Aorta (tissue), 5 donors: ENCODE measurements around the gene APOBEC4. TPM values are rescaled to one million over a fixed set of nuclear protein-coding genes. Genes with fewer than 3 reads are reported as not detected.
A peak's percentile ranks its signal among the peaks of the same experiment; 100 is the strongest.

ENCODE experiments used
- ATAC-seq: fragments of 200-7000 bp; cut with Tn5 transposase; one replicate; pipeline ENCODE4 v1.9.1; 2022; ENCODE audit warnings: moderate library complexity; ENCODE audit not compliant: low FRiP score
- DNase-seq, 2 donors: peaks; one replicate each; pipeline ENCODE4 v3.0.0-alpha.2; 2020
- H3K27ac ChIP-seq, 2 donors: one replicate each; pipeline ENCODE4 v1.5.1; 2013; ENCODE audit warnings: low read length in 2 of 2, mild to moderate bottlenecking in 2 of 2, moderate library complexity in 2 of 2, control low read depth in 1 of 2, inconsistent platforms in 1 of 2, low read depth in 1 of 2
- H3K27me3 ChIP-seq, 2 donors: one replicate each; pipeline ENCODE4 v1.6.1; 2013; ENCODE audit warnings: control low read depth in 1 of 2, low read length in 1 of 2, mild to moderate bottlenecking in 1 of 2, moderate library complexity in 1 of 2; ENCODE audit not compliant: insufficient read depth in 2 of 2, control insufficient read depth in 1 of 2
- H3K36me3 ChIP-seq, 2 donors: one replicate each; pipeline ENCODE4 v1.6.1; 2013; ENCODE audit warnings: control low read depth in 1 of 2, low read length in 1 of 2, mild to moderate bottlenecking in 1 of 2; ENCODE audit not compliant: insufficient read depth in 2 of 2, control insufficient read depth in 1 of 2
- H3K4me1 ChIP-seq, 2 donors: one replicate each; pipeline ENCODE4 v1.6.1; 2013; ENCODE audit warnings: low read length in 2 of 2, control low read depth in 1 of 2, mild to moderate bottlenecking in 1 of 2, moderate library complexity in 1 of 2; ENCODE audit not compliant: insufficient read depth in 2 of 2, control insufficient read depth in 1 of 2
- H3K4me3 ChIP-seq, 2 donors: one replicate each; pipeline ENCODE4 v1.5.1; 2013; ENCODE audit warnings: low read length in 2 of 2, control low read depth in 1 of 2, mild to moderate bottlenecking in 1 of 2
- H3K9me3 ChIP-seq: one replicate; pipeline ENCODE4 v1.6.1; 2013; ENCODE audit warnings: mild to moderate bottlenecking, low read length; ENCODE audit not compliant: control insufficient read depth
- WGBS, 2 donors: extraction: QIAGEN DNeasy Blood & Tissue Kit; methylation state at CpG; one replicate each; pipeline ENCODE4 v1.1.7; 2013; 5-methylcytosine and 5-hydroxymethylcytosine counted together
- intact Hi-C, 2 donors: fragments of 100-400 bp; cut with DNase I; formaldehyde crosslinking; loops; one replicate each; pipeline versions ENCODE4 v1.14.2 to v1.15.0; 2022
- polyA plus RNA-seq, 2 donors: library from polyadenylated mRNA; stranded (reverse); fragments of 200-250 nt; gene quantifications; one replicate each; pipeline ENCODE4 v1.2.3, GENCODE V29; 2013
- total RNA-seq, 2 donors: library from RNA; stranded (reverse); fragmentation: NEBNext Ultra II Directional; extraction: Animal tissue kit (Norgen Biotek cat#: 25700); gene quantifications; one replicate each; pipeline ENCODE4 v1.2.1, GENCODE V29; 2021
- donor health status: healthy with polysubstance abuse.
- donor health status: Bipolar disorder and iron deficiency.
- donor health status: DM: no; HTN: no; CAD: no.
- donor health status: DM: no; HTN: no; CAD: no.
- donor health status: DM: yes; HTN: yes; CAD: no.

Gene APOBEC4
- total and polyA plus RNA-seq, 4 donors: not detected

DNA sequence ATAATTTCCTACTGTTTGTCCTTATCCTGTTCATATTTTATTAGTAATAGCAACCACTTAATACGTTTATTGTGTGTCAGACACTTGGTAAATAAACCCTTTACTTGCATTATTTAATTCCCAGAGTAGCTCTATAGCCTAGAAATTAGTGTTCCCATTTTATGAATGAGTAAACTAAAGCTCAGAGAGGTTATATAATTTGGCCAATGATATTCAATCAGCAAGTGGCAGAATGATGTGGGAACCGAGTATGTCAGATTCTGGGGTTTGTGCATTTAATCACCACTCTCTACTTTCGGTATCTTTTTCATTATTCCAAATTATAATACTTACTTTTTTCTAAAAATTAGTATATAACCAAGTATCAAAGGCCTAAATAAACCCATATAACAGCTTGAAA lies 10.9 kb downstream of the APOBEC4 start:
- no peak for ATAC-seq
- 91 to 99% methylated on average over 3 of the region's 3 CpGs for WGBS, 2 donors
- no peak overlapping the region for H3K27ac ChIP-seq
- H3K27me3 ChIP-seq: no peaks in the 10 kb centered on the region
- H3K9me3 ChIP-seq: no peaks in the 10 kb centered on the region
- no peaks in the 10 kb centered on the region for H3K36me3 ChIP-seq
- intact Hi-C loops: no loop called here
- DNase-seq: no peak
- no peak overlapping the region for H3K4me3 ChIP-seq
- H3K4me1 ChIP-seq: no peaks in the 10 kb centered on the region

DNA sequence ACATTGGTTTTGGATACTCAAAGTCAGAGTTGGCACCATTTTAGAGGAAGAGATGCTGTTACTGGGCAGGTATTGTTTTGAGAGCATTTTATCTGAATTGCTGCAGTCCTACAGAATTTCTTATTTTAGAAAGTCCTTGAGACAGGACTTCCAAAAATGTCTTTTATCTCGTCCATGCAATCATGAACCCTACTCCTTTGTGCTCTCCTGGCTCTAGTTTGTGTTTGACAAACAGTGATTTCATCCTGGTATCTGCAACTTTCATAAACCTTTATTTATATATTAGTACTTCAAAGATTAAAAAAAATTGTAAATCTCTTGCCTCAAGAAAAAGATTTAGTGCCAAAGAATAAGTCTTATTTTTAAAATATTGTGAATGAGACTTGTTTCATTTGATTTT lies 12.9 kb downstream of the APOBEC4 start:
- WGBS, 2 donors: 63 to 67% methylated on average over 1 of the region's 1 CpG
- intact Hi-C loops: no loop called here
- H3K27ac ChIP-seq: no peak overlapping the region
- no peaks in the 10 kb centered on the region for H3K4me1 ChIP-seq
- no peak overlapping the region for H3K4me3 ChIP-seq
- H3K27me3 ChIP-seq: no peaks in the 10 kb centered on the region
- no peaks in the 10 kb centered on the region for H3K9me3 ChIP-seq
- H3K36me3 ChIP-seq: no peaks in the 10 kb centered on the region
- DNase-seq (no peak), ATAC-seq (no peak)

DNA sequence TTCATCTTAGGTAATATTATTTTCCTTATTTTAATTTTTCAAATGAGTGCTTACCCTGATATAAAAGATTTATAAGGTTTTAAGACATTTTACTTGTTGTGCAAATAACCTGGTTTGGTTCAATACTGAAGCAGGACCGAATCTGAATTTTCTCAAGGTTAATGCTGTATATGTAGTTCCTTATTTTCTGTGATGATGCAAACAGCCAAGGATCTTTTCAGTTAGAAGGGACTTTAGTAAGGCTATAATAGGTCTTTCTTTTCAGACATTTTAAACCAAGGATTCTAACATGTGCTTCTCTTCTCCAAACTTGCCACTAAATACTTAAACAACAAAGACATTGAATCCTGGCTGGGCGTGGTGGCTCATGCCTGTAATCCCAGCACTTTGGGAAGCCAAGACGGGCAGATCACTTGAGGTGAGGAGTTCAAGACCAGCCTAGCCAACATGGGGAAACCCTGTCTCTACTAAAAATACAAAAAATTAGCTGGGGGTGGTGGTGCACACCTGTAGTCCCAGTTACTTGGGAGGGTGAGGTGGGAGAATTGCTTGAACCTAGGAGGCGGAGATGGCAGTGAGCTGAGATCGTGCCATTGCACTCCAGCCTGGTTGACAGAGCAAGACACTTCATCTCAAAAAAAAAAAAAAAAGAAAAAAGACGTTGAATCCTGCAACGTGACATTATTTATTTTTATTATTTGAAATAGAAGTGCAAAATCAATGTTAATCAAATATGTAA lies 14.3 kb downstream of the APOBEC4 start:
- Histone ChIP-seq H3K9me3 (no peaks in the 10 kb centered on the region), H3K27me3 (no peaks in the 10 kb centered on the region), H3K36me3 (no peaks in the 10 kb centered on the region), H3K27ac (no peak overlapping the region), H3K4me3 (no peak overlapping the region), H3K4me1 (no peaks in the 10 kb centered on the region)
- 91 to 92% methylated on average over 7 of the region's 7 CpGs for WGBS, 2 donors
- no peak for DNase-seq
- intact Hi-C loops: no loop called here
- ATAC-seq: no peak

DNA sequence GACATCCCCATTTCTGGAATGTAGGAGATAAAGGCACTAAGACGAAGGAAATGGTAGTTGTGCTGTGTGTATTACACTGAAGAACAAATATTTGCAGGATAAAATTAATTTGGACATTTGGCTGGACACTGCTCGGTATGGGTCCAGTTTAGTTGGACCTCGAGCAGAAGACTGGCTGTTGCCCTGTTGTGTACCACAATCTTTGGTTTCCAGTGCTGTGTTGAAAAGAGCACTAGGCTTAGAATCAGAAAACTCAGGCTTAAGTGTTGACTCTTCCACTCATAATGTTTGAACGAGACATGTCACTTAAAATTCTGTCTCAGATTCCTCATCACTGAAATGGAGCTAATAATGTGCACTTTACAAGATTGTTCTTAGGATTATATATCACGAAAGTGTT lies 16.3 kb downstream of the APOBEC4 start:
- WGBS, 2 donors: 51 to 56% methylated on average over 5 of the region's 5 CpGs
- no peak overlapping the region for H3K4me3 ChIP-seq
- H3K36me3 ChIP-seq: no peaks in the 10 kb centered on the region
- no peaks in the 10 kb centered on the region for H3K4me1 ChIP-seq
- H3K27ac ChIP-seq: no peak overlapping the region
- ATAC-seq: no peak
- no peaks in the 10 kb centered on the region for H3K9me3 ChIP-seq
- no peaks in the 10 kb centered on the region for H3K27me3 ChIP-seq
- no peak for DNase-seq
- intact Hi-C loops: no loop called here

DNA sequence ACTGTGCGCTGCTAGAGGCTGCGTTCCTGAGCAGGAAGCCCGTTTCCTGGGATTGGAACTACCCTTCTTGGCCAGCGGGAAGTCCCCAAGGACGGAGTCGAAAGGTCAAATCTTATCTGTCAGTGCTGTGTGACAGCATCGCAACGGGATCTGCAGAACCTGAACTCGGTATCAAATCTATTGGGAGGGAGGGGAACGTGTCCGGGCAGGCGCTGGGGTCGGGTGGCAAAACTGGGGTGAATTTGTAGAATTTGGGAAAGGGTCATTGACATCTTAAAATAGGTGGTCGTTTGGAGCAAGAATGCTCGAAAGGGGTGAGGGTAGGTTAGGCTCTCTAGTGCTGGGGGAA lies 16.8 kb downstream of the APOBEC4 start:
- Histone ChIP-seq H3K4me3 (peak overlapping the region; percentile 1 to 29), H3K36me3 (no peaks in the 10 kb centered on the region), H3K27me3 (no peaks in the 10 kb centered on the region), H3K27ac (no peak overlapping the region), H3K9me3 (no peaks in the 10 kb centered on the region), H3K4me1 (no peaks in the 10 kb centered on the region)
- 3% methylated on average over 15 of the region's 15 CpGs for WGBS, 2 donors
- ATAC-seq (no peak), DNase-seq (no peak)
- intact Hi-C loops: no loop called here

DNA sequence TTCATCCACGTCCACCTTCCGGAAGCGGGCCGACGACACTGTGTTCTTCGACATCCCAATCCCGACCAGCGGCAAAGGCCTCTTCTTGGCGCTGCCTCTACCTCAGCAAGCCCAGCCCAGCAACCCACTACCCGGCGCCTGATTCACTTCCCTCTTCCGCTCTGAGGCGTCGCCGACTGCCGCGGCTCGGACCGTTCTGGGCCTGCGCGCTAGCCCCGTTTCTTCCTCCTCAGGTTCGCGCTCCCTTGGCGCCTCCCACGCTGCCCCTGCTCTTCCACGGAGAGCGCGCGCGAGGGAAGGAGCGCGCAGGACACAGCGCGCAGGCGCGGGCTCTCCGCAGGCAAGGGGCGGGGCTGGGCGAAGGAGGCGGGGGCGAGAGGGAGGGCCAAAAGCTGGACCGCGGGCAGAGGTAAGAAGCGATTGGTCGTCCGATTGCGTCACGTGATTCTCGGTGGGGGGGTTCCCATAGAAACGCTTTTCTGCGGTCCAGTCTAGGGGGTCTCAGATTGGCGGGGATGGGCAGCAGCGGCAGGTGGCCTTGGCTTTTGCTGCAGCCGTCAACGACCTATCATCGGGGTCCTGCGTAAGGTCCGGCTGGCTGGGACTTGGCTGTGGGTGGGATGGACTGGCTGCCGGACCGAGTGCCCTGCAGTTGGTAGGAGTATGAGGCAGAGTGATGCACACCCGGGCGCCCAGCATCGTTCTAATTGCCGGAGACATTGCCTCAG lies 17.3 kb downstream of the APOBEC4 start, which contains the start of gene ARPC5:
Gene ARPC5, minus strand, starts transcription at position 178 of the 728 bp plus-strand sequence. Its CDS starts 124 bp downstream, at position 54.
- H3K4me3 ChIP-seq: peak within 1 kb of the TSS; percentile 60 to 97
- intact Hi-C loops: loop anchor here in 1 of 2 donors (1.0 kb wide), 1 partner anchor 164 kb away; no protein-coding TSS in a partner anchor
- DNase-seq (peak; percentile 98 to 99), ATAC-seq (peak; percentile 98)
- 0% methylated on average over 57 to 65 of the region's 65 CpGs for WGBS, 2 donors
- no peaks in the 10 kb centered on the region for H3K9me3 ChIP-seq
- H3K27ac ChIP-seq: peak within 1 kb of the TSS; percentile 85 to 99
- no peaks in the 10 kb centered on the region for H3K27me3 ChIP-seq
- H3K4me1 ChIP-seq: no peaks in the 10 kb centered on the region
- H3K36me3 ChIP-seq: no peaks in the 10 kb centered on the region

DNA sequence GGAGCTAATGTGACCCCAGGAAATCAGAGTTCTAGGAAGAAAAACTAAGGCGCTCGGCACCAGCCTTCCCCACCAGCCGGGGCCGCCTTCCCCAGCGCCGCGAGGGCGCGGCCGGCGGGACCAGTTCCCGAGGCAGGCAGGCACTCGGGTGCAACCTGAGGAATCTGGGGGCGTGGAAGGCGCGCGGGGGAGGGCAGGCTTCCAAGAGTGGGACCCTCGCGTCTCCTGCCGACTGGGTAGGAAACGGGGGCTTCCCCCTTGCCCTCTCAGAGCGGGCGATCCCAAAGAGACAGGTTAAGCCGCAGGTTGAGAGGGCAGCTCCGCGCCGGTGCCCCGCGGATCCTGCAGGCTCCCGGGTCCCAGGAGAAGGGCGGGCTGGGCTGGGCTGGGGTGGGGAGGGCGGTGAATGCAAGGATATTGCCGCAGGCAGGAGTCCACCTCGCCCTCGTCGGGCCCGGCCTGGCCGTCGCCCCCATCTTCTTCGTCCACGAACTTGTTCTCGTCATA lies 18.0 kb downstream of the APOBEC4 start:
- peak; percentile 67 for ATAC-seq
- no peaks in the 10 kb centered on the region for H3K4me1 ChIP-seq
- intact Hi-C loops: loop anchor here in 1 of 2 donors (1.0 kb wide), 1 partner anchor 164 kb away; no protein-coding TSS in a partner anchor

DNA sequence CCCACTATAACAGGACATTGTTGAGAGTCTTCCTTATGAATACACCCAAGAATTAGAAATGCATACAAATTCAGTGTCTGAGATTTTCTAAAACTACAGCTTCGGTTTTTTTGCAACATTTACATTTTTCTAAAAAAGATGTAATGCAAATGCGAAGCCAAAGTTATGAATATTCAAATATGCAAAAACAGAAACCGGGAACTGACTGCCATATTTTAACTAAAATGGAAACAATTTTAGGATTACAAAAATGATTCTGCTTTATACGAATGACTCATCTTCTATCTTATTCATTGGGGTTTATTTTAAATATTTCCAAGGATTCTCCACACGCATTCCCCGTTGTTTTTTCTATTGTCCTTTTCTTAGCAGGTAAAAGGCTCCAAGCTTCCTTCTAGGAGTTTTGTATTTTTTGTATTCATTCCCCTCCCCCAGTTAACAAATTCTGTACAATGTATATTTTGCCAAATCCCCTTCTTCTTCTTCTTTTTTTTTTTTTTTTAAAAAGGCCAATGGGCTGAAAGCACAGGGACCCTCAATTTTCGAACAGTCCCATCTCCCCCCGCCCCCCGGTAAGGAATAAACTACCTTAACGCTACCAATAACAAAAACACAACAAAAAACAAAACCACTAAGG lies 18.6 kb downstream of the APOBEC4 start:
- peak overlapping the region; percentile 85 to 99 for H3K27ac ChIP-seq
- intact Hi-C loops: loop anchor here (1.0 to 5.0 kb wide), 2 partner anchors 162 to 163 kb away; partner anchors contain the start of gene SMG7 (in 1 of the 2)
- H3K4me3 ChIP-seq: peak overlapping the region; percentile 60 to 97
- H3K36me3 ChIP-seq: no peaks in the 10 kb centered on the region
- H3K9me3 ChIP-seq: no peaks in the 10 kb centered on the region
- no peaks in the 10 kb centered on the region for H3K27me3 ChIP-seq
- ATAC-seq (no peak), DNase-seq (no peak)
- H3K4me1 ChIP-seq: no peaks in the 10 kb centered on the region
- WGBS, 2 donors: 1% methylated on average over 10 of the region's 10 CpGs

More for the DNA sequence above, 18.0 kb downstream of the APOBEC4 start:
- Histone ChIP-seq H3K27me3 (no peaks in the 10 kb centered on the region), H3K36me3 (no peaks in the 10 kb centered on the region), H3K9me3 (no peaks in the 10 kb centered on the region), H3K27ac (peak overlapping the region; percentile 85 to 99), H3K4me3 (peak overlapping the region; percentile 60 to 97)
- peak; percentile 77 to 84 for DNase-seq
- 0 to 1% methylated on average over 32 to 42 of the region's 42 CpGs for WGBS, 2 donors
